H1 (cell line): ENCODE results near the gene LSM6. TPM values are rescaled to one million over a fixed set of nuclear protein-coding genes. Genes with fewer than 3 reads are reported as not detected.

ENCODE experiments used
- CTCF ChIA-PET: fragments of 300-600 bp; sonication (Branson Sonifier 250); formaldehyde crosslinking; loops from one replicate; lab custom pipeline; 2021; ENCODE audit not compliant: partially characterized antibody; lab: Charles Lee
- POLR2A ChIA-PET: fragments of 300-600 bp; sonication (Branson Sonifier 250); formaldehyde crosslinking; loops from one replicate; lab custom pipeline; 2021; ENCODE audit warnings: inconsistent platforms; ENCODE audit not compliant: partially characterized antibody; lab: Charles Lee
- DNase-seq, 2 experiments: peaks; one replicate each; pipeline versions ENCODE4 v3.0.0 to v3.0.0-alpha.2; 2010 to 2022; ENCODE audit warnings: low spot score in 2 of 2, low read depth in 1 of 2, mixed read lengths in 1 of 2
- FAIRE-seq: peaks from 2 replicates; lab custom pipeline; 2011; peaks lifted over from hg19 to GRCh38; lab: Jason Lieb, UNC
- H2AFZ ChIP-seq: 2 replicates; pipeline ENCODE4 v1.8.1; 2012; ENCODE audit warnings: low read length, inconsistent platforms
- H2AK5ac ChIP-seq: 2 replicates; pipeline ENCODE4 v1.6.1; 2013; ENCODE audit warnings: low read depth, low read length
- H2BK120ac ChIP-seq: replicated peaks from 2 replicates; pipeline ENCODE3; 2013; ENCODE audit warnings: low read depth, low read length, inconsistent platforms
- H2BK12ac ChIP-seq: 2 replicates; pipeline ENCODE4 v1.6.1; 2013; ENCODE audit warnings: low read depth, low read length
- H2BK15ac ChIP-seq: 2 replicates; pipeline ENCODE4 v1.6.1; 2013; ENCODE audit warnings: low read length
- H2BK20ac ChIP-seq: 2 replicates; pipeline ENCODE4 v1.6.1; 2013; ENCODE audit warnings: low read length
- H2BK5ac ChIP-seq: 2 replicates; pipeline ENCODE4 v1.6.1; 2013; ENCODE audit warnings: low read depth, low read length
- H3K14ac ChIP-seq: 2 replicates; pipeline ENCODE4 v1.6.1; 2013; ENCODE audit warnings: inconsistent platforms; ENCODE audit not compliant: insufficient read length
- H3K18ac ChIP-seq: 2 replicates; pipeline ENCODE4 v1.6.1; 2013; ENCODE audit warnings: low read length; ENCODE audit errors: extremely low read depth
- H3K23ac ChIP-seq: 2 replicates; pipeline ENCODE4 v1.6.1; 2013; ENCODE audit warnings: inconsistent platforms; ENCODE audit not compliant: insufficient read length
- H3K23me2 ChIP-seq: 2 replicates; pipeline ENCODE4 v1.6.1; 2013; ENCODE audit warnings: low read depth, low read length
- H3K27ac ChIP-seq: 2 replicates; pipeline ENCODE4 v1.6.1; 2011; ENCODE audit warnings: low read depth, low read length, inconsistent platforms
- H3K27me3 ChIP-seq, 4 experiments: replicated peaks in 1 of 4; 1 replicate in 1 of 4; 2 replicates in 3 of 4; pipeline versions ENCODE4 v1.6.1 to v1.8.1; 2011 to 2013; ENCODE audit warnings: low read length in 3 of 4, mild to moderate bottlenecking in 3 of 4, inconsistent platforms in 2 of 4, mixed read lengths in 2 of 4, moderate library complexity in 1 of 4; ENCODE audit not compliant: control insufficient read depth in 3 of 4, insufficient read depth in 3 of 4; ENCODE audit errors: extremely low read depth in 1 of 4
- H3K36me3 ChIP-seq, 4 experiments: 2 replicates each; pipeline versions ENCODE4 v1.6.1 to v1.8.1; 2011 to 2013; ENCODE audit warnings: mild to moderate bottlenecking in 4 of 4, low read length in 3 of 4, moderate library complexity in 2 of 4, control low read depth in 1 of 4, inconsistent platforms in 1 of 4; ENCODE audit not compliant: insufficient read depth in 4 of 4, control insufficient read depth in 2 of 4
- H3K4ac ChIP-seq: replicated peaks from 2 replicates; pipeline ENCODE3; 2013; ENCODE audit warnings: low read length, low read depth, mixed read lengths, inconsistent platforms; ENCODE audit not compliant: insufficient read length
- H3K4me1 ChIP-seq, 4 experiments: replicated peaks in 1 of 4; 1 replicate in 1 of 4; 2 replicates in 3 of 4; pipeline versions ENCODE4 v1.6.1 to v1.8.1; 2011 to 2013; ENCODE audit warnings: low read length in 3 of 4, inconsistent platforms in 2 of 4, mixed read lengths in 1 of 4; ENCODE audit not compliant: insufficient read depth in 4 of 4, control insufficient read depth in 3 of 4
- H3K4me2 ChIP-seq, 2 experiments: 2 replicates each; pipeline versions ENCODE4 v1.6.1 to v1.8.1; 2011 to 2013; ENCODE audit warnings: low read depth in 2 of 2, low read length in 2 of 2, control low read depth in 1 of 2, inconsistent platforms in 1 of 2, mild to moderate bottlenecking in 1 of 2; ENCODE audit not compliant: insufficient read depth in 1 of 2
- H3K4me3 ChIP-seq, 4 experiments: fragments of 200-600, 300-600 bp in 1 of 4; sonication (generic), shearing (Covaris generic), sonication (Bioruptor Twin) in 1 of 4; 2 replicates each; pipeline versions ENCODE4 v1.5.1 to v1.8.1; 2011 to 2016; ENCODE audit warnings: low read length in 4 of 4, low read depth in 3 of 4, control low read depth in 2 of 4, inconsistent platforms in 2 of 4, mild to moderate bottlenecking in 2 of 4, mixed read lengths in 1 of 4, moderate library complexity in 1 of 4; ENCODE audit not compliant: insufficient read depth in 2 of 4; ENCODE audit errors: extremely low read depth in 1 of 4
- H3K56ac ChIP-seq: replicated peaks from 2 replicates; pipeline ENCODE3; 2013; ENCODE audit warnings: low read depth, mild to moderate bottlenecking, mixed read lengths, low read length, inconsistent platforms; ENCODE audit not compliant: insufficient read length
- H3K79me1 ChIP-seq: 2 replicates; pipeline ENCODE4 v1.6.1; 2013; ENCODE audit warnings: low read depth, low read length, control low read depth
- H3K79me2 ChIP-seq, 2 experiments: 2 replicates each; pipeline versions ENCODE4 v1.6.1 to v1.8.1; 2012 to 2013; ENCODE audit warnings: low read length in 2 of 2, mild to moderate bottlenecking in 2 of 2, inconsistent platforms in 1 of 2; ENCODE audit not compliant: insufficient read depth in 2 of 2, control insufficient read depth in 1 of 2
- H3K9ac ChIP-seq, 4 experiments: replicated peaks in 1 of 4; 1 replicate in 1 of 4; 2 replicates in 3 of 4; pipeline versions ENCODE4 v1.6.1 to v1.8.1; 2011 to 2013; ENCODE audit warnings: low read depth in 3 of 4, low read length in 3 of 4, control low read depth in 2 of 4, mild to moderate bottlenecking in 2 of 4, moderate library complexity in 2 of 4, inconsistent platforms in 1 of 4; ENCODE audit errors: extremely low read depth in 1 of 4
- H3K9me3 ChIP-seq, 2 experiments: 2 replicates each; pipeline versions ENCODE4 v1.6.1 to v1.8.1; 2012 to 2013; ENCODE audit warnings: mild to moderate bottlenecking in 2 of 2, moderate library complexity in 2 of 2, control low read depth in 1 of 2, inconsistent platforms in 1 of 2, low read depth in 1 of 2, low read length in 1 of 2, mixed read lengths in 1 of 2; ENCODE audit not compliant: insufficient read depth in 2 of 2
- H4K20me1 ChIP-seq, 2 experiments: replicated peaks in 1 of 2; 2 replicates each; pipeline versions ENCODE3 to v1.8.1; 2011 to 2013; ENCODE audit warnings: inconsistent platforms in 2 of 2, low read length in 2 of 2, mild to moderate bottlenecking in 1 of 2; ENCODE audit not compliant: insufficient read depth in 2 of 2, control insufficient read depth in 1 of 2
- H4K5ac ChIP-seq: 2 replicates; pipeline ENCODE4 v1.6.1; 2013; ENCODE audit warnings: low read length, low read depth, mixed read lengths, inconsistent platforms; ENCODE audit not compliant: insufficient read length
- H4K8ac ChIP-seq: 2 replicates; pipeline ENCODE4 v1.8.0; 2013; ENCODE audit warnings: mild to moderate bottlenecking, moderate library complexity, low read length, inconsistent platforms; ENCODE audit not compliant: insufficient read depth; ENCODE audit errors: extremely low read depth
- H4K91ac ChIP-seq: replicated peaks from 2 replicates; pipeline ENCODE3; 2013; ENCODE audit warnings: low read length, mixed read lengths, inconsistent platforms; ENCODE audit not compliant: insufficient read length
- BACH1 ChIP-seq: IDR thresholded peaks from 2 replicates; pipeline ENCODE4 v1.6.1; 2012; ENCODE audit warnings: low read length, improper control_type of control experiment
- CBX8 ChIP-seq: fragments of 300-800, 300-1000 bp; sonication (generic); IDR thresholded peaks from 2 replicates; pipeline ENCODE4 v1.7.1; 2016; ENCODE audit warnings: low read depth, low read length, borderline replicate concordance
- CTBP2 ChIP-seq: IDR thresholded peaks from 2 replicates; pipeline ENCODE4 v1.7.0; 2011; ENCODE audit warnings: borderline replicate concordance, mild to moderate bottlenecking, moderate library complexity, mixed read lengths, low read length; ENCODE audit not compliant: insufficient read depth, insufficient read length
- KDM4A ChIP-seq: IDR thresholded peaks from one replicate; pipeline ENCODE4 v1.7.1; 2012; ENCODE audit warnings: low read depth, mild to moderate bottlenecking, moderate library complexity, low read length, inconsistent platforms; ENCODE audit not compliant: severe bottlenecking
- MAX ChIP-seq: IDR thresholded peaks from 2 replicates; pipeline ENCODE4 v1.6.1; 2012; ENCODE audit warnings: inconsistent platforms
- NRF1 ChIP-seq: IDR thresholded peaks from 2 replicates; pipeline ENCODE4 v1.6.1; 2011; ENCODE audit warnings: mild to moderate bottlenecking, low read depth, low read length, improper control_type of control experiment
- PHF8 ChIP-seq: fragments of 200-600 bp; sonication (generic); conservative IDR thresholded peaks from 2 replicates; pipeline ENCODE4 v1.7.1; 2012; ENCODE audit warnings: low read depth, mild to moderate bottlenecking, inconsistent platforms, low read length, moderate library complexity
- RBBP5 ChIP-seq: IDR thresholded peaks from 2 replicates; pipeline ENCODE4 v1.7.1; 2012; ENCODE audit warnings: low read depth, mild to moderate bottlenecking, inconsistent platforms, low read length, moderate library complexity, borderline replicate concordance
- SIRT6 ChIP-seq: IDR thresholded peaks from one replicate; pipeline ENCODE4 v1.7.1; 2012; ENCODE audit warnings: low read length, inconsistent platforms
- SP2 ChIP-seq: IDR thresholded peaks from 2 replicates; pipeline ENCODE4 v1.6.1; 2012; ENCODE audit warnings: mild to moderate bottlenecking, low read length, inconsistent platforms
- TAF7 ChIP-seq: optimal IDR thresholded peaks from 2 replicates; pipeline ENCODE3; 2011; ENCODE audit warnings: low read depth, mild to moderate bottlenecking, inconsistent platforms, low read length, moderate library complexity, borderline replicate concordance
- TEAD4 ChIP-seq: IDR thresholded peaks from 2 replicates; pipeline ENCODE4 v1.6.1; 2012; ENCODE audit warnings: low read depth, low read length, inconsistent platforms, mixed read lengths
- USF2 ChIP-seq: IDR thresholded peaks from 2 replicates; pipeline ENCODE4 v1.6.1; 2011; ENCODE audit warnings: low read length, improper control_type of control experiment
- YY1 ChIP-seq: IDR thresholded peaks from 2 replicates; pipeline ENCODE4 v1.6.1; 2011; ENCODE audit warnings: low read depth, mild to moderate bottlenecking, low read length
- ZNF274 ChIP-seq: IDR thresholded peaks from 2 replicates; pipeline ENCODE4 v1.7.0; 2012; ENCODE audit warnings: low read length, borderline replicate concordance; ENCODE audit errors: extremely low read depth
- polyA plus RNA-seq, 7 experiments: library from polyadenylated mRNA; depleted of rRNA in 3 of 7; stranded (reverse) in 5 of 7; unstranded in 2 of 7; fragments of >200 nt in 5 of 7; fragments of 200-250 nt in 2 of 7; gene quantifications; 1 replicate in 5 of 7; 2 replicates in 1 of 7; 4 replicates in 1 of 7; pipeline versions ENCODE4 v1.2.1 to v1.2.3, GENCODE V29; 2011 to 2013; ENCODE audit warnings: missing spikeins in 2 of 7, mixed read lengths in 2 of 7
- total RNA-seq: library from RNA; stranded (reverse); fragmentation: NEBNext Ultra II Directional; extraction: Animal tissue kit (Norgen Biotek cat#: 25700); gene quantifications from 2 replicates; pipeline ENCODE4 v1.2.1, GENCODE V29; 2021

LSM6 gene
- total and polyA plus RNA-seq, 2 of the 8 experiments (the other 6 are each of a cell fraction or from before 2014, with no cell fraction given) = 40.2 to 63.4 TPM

DNA sequence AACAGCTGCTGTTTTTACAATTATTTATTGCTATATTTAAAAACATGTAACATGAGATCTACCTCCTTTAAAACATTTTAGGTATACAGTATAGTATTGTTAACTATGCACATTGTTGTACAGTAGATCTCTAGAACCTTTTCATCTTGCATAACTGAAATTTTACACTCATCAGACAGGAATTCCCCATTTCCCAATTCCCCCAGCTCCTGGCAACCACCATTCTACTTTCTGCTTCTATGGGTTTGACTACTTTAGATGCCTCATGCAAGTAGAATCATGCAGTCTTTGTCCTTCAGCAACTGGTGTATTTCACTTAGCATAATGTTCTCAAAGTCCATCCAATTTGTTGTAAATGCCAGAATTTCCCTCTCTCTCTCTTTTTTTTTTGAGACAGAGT is 9.7 kb upstream of the LSM6 start:
- Histone ChIP-seq H3K27me3 (no peaks in the 10 kb centered on the region), H3K56ac (no peak overlapping the region), H3K9ac (no peak overlapping the region), H4K8ac (no peak overlapping the region), H3K9me3 (no peaks in the 10 kb centered on the region), H3K4ac (no peak overlapping the region), H2BK15ac (no peak overlapping the region), H4K20me1 (no peaks in the 10 kb centered on the region), H2AFZ (no peak overlapping the region), H4K91ac (no peak overlapping the region), H4K5ac (no peak overlapping the region), H3K4me1 (no peaks in the 10 kb centered on the region), H3K18ac (no peak overlapping the region), H2AK5ac (no peak overlapping the region), H3K23ac (no peak overlapping the region), H2BK20ac (no peak overlapping the region), H3K79me2 (no peaks in the 10 kb centered on the region), H3K79me1 (no peaks in the 10 kb centered on the region), H3K23me2 (no peaks in the 10 kb centered on the region), H3K14ac (no peak overlapping the region), H3K36me3 (no peaks in the 10 kb centered on the region), H3K4me3 (no peak overlapping the region), H2BK12ac (no peak overlapping the region), H2BK5ac (no peak overlapping the region), H3K4me2 (no peak overlapping the region), H2BK120ac (no peak overlapping the region), H3K27ac (no peak overlapping the region)
- no peak for FAIRE-seq
- ChIA-PET POLR2A (no interaction called here), CTCF (interaction anchor here (0.7 to 1.0 kb wide), 2 partner anchors 8 to 88 kb away, joined by 3 read pairs; no protein-coding TSS in a partner anchor)
- no peak for DNase-seq
- TF ChIP-seq KDM4A = no peak
- TF ChIP-seq ZNF274 = no peak
- no peak for TF ChIP-seq CBX8
- TF ChIP-seq BACH1 = no peak
- TF ChIP-seq RBBP5 = no peak
- TF ChIP-seq TEAD4 = no peak
- no peak for TF ChIP-seq SIRT6
- TF ChIP-seq TAF7 = no peak
- no peak for TF ChIP-seq PHF8
- no peak for TF ChIP-seq USF2
- no peak for TF ChIP-seq CTBP2
- no peak for TF ChIP-seq MAX
- no peak for TF ChIP-seq YY1
- no peak for TF ChIP-seq NRF1
- TF ChIP-seq SP2 = no peak
